Gastrocnemius medialis (tissue), 4 donors: ENCODE results near the gene ETHE1.

Experiments
- POLR2A ChIP-seq, 2 donors: fragments of 450-650 bp; IDR thresholded peaks; one replicate each; pipeline ENCODE4 v1.6.1; 2017; ENCODE audit warnings: antibody characterized with exemption in 2 of 2, mild to moderate bottlenecking in 2 of 2, moderate library complexity in 2 of 2
- TF ChIP-seq, protein P1 (sequence below), 5 experiments: fragments of 450-650 bp in 3 of 5; fragments of 200-600 bp in 2 of 5; sonication (generic) in 2 of 5; IDR thresholded peaks in 4 of 5; conservative IDR thresholded peaks in 1 of 5; 1 replicate in 4 of 5; 2 replicates in 1 of 5; pipeline ENCODE4 v1.5.1; 2016 to 2019; ENCODE audit warnings: antibody characterized with exemption in 5 of 5, mild to moderate bottlenecking in 3 of 5, moderate library complexity in 3 of 5

DNA sequence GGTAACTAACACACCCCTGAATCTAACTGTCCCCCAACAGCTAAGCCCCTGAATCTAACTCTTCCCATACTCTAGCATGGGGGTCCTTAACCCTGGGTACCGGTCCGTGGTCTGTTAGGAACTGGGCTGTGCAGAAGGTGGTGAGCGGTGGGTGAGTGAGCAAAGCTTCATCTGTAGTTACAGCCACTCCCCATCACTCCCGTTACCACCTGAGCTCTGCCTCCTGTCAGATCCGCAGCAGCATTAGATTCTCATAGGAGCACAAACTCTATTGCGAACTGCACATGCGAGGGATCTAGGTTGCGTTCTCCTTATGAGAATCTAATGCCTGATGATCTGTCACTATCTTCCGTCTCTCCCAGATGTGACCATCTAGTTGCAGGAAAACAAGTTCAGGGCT lies 16.3 kb downstream of the ETHE1 start:
- TF ChIP-seq, protein P1, sequence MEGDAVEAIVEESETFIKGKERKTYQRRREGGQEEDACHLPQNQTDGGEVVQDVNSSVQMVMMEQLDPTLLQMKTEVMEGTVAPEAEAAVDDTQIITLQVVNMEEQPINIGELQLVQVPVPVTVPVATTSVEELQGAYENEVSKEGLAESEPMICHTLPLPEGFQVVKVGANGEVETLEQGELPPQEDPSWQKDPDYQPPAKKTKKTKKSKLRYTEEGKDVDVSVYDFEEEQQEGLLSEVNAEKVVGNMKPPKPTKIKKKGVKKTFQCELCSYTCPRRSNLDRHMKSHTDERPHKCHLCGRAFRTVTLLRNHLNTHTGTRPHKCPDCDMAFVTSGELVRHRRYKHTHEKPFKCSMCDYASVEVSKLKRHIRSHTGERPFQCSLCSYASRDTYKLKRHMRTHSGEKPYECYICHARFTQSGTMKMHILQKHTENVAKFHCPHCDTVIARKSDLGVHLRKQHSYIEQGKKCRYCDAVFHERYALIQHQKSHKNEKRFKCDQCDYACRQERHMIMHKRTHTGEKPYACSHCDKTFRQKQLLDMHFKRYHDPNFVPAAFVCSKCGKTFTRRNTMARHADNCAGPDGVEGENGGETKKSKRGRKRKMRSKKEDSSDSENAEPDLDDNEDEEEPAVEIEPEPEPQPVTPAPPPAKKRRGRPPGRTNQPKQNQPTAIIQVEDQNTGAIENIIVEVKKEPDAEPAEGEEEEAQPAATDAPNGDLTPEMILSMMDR (IDR thresholded peaks at IDR 0.05 in 4 of 5, conservative IDR thresholded peaks at IDR 0.05 in 1 of 5) = no peak
- TF ChIP-seq POLR2A (IDR thresholded peaks at IDR 0.05) = no peak
